Common myeloid progenitor, CD34-positive (primary cell): ENCODE data around the gene RPS10.

ENCODE experiments used
- CTCF ChIA-PET: fragments of 350-600 bp; sonication (Branson Sonifier 250); formaldehyde crosslinking; loops from one replicate; lab custom pipeline; 2021; ENCODE audit warnings: antibody characterized with exemption; lab: Charles Lee
- POLR2A ChIA-PET: fragments of 350-600 bp; sonication (Branson Sonifier 250); formaldehyde crosslinking; loops from one replicate; lab custom pipeline; 2021; ENCODE audit warnings: antibody characterized with exemption; lab: Charles Lee
- DNase-seq, 3 donors: peaks; one replicate each; pipeline versions ENCODE4 v3.0.0 to v3.0.0-alpha.2; 2013
- H3K27ac ChIP-seq, 2 experiments: 1 replicate in 1 of 2; 2 replicates in 1 of 2; pipeline ENCODE4 v1.7.0; 2013; ENCODE audit warnings: inconsistent platforms in 2 of 2, low read length in 2 of 2, mild to moderate bottlenecking in 2 of 2, low read depth in 1 of 2, moderate library complexity in 1 of 2; ENCODE audit not compliant: severe bottlenecking in 2 of 2, insufficient read depth in 1 of 2, poor library complexity in 1 of 2
- H3K27me3 ChIP-seq, 5 experiments: replicated peaks in 2 of 5; 1 replicate in 3 of 5; 2 replicates in 2 of 5; pipeline versions ENCODE4 v1.6.1 to v1.7.0; 2013; ENCODE audit warnings: low read length in 4 of 5, mild to moderate bottlenecking in 2 of 5, moderate library complexity in 2 of 5, inconsistent platforms in 1 of 5; ENCODE audit not compliant: insufficient read depth in 5 of 5, control insufficient read depth in 4 of 5
- H3K36me3 ChIP-seq, 4 experiments: 1 replicate in 2 of 4; 2 replicates in 2 of 4; pipeline versions ENCODE4 v1.6.1 to v1.7.0; 2013; ENCODE audit warnings: low read length in 3 of 4, control low read depth in 1 of 4, mild to moderate bottlenecking in 1 of 4; ENCODE audit not compliant: control insufficient read depth in 4 of 4, insufficient read depth in 4 of 4
- H3K4me1 ChIP-seq, 4 experiments: 1 replicate in 3 of 4; 2 replicates in 1 of 4; pipeline versions ENCODE4 v1.6.1 to v1.7.1; 2013; ENCODE audit warnings: low read length in 3 of 4, mild to moderate bottlenecking in 3 of 4, control low read depth in 1 of 4, inconsistent platforms in 1 of 4, moderate library complexity in 1 of 4; ENCODE audit not compliant: control insufficient read depth in 4 of 4, insufficient read depth in 4 of 4; ENCODE audit errors: control extremely low read depth in 1 of 4
- H3K4me3 ChIP-seq, 7 experiments: 1 replicate in 4 of 7; 2 replicates in 3 of 7; pipeline versions ENCODE4 v1.5.1 to v1.7.0; 2013; ENCODE audit warnings: mild to moderate bottlenecking in 7 of 7, low read length in 6 of 7, moderate library complexity in 6 of 7, inconsistent platforms in 2 of 7, low read depth in 2 of 7, control low read depth in 1 of 7; ENCODE audit not compliant: insufficient read depth in 4 of 7, control insufficient read depth in 1 of 7; ENCODE audit errors: extremely low read depth in 1 of 7
- H3K9me3 ChIP-seq, 5 experiments: 1 replicate in 4 of 5; 2 replicates in 1 of 5; pipeline versions ENCODE4 v1.6.1 to v1.7.1; 2013; ENCODE audit warnings: low read length in 4 of 5, mild to moderate bottlenecking in 2 of 5, inconsistent platforms in 1 of 5, low read depth in 1 of 5, moderate library complexity in 1 of 5; ENCODE audit not compliant: control insufficient read depth in 4 of 5, insufficient read depth in 2 of 5; ENCODE audit errors: control extremely low read depth in 1 of 5
- WGBS: methylation state at CpG from one replicate; pipeline ENCODE4 v1.1.5; 2013; ENCODE audit not compliant: insufficient coverage; 5-methylcytosine and 5-hydroxymethylcytosine counted together

RPS10 gene

DNA sequence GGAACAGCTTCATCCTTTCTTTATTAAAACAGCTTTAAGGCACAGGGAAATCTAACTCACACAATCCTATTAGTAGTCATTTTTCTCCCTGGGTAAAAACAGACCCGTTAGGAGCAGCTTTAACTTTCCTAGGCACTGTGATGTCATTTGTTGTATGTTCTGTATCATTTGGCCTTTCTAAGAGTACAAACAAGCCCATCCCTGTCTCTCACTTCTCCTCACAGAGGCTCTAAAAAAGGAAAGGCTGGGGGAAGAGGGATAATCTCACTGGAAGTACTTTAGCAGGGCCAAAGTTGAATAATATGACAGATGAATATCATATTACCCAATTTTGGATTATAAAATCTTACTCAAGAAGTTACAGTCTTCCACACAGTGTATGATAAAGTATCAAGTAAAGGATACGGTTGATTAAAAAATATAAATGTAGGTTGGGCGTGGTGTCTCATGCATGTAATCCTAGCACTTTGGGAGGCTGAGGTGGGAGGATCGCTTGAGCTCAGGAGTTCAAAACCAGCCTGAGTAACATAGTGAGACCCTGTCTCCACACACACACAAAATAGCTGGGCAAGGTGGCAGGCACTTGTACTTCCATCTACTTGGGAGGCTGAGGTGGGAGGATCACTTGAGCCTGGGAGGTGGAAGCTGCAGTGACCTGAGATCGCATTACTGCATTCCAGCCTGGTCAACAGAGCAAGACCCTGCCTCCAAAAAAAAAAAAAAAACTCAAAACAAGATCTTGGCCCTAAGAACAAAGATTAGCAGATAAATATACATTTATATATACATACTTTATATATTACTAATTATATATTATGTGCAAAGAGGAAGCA is 41.3 kb downstream of the RPS10 start:
- Histone ChIP-seq H3K9me3 (peaks cover 0 to 3% (median 0%) of the 10 kb centered on the region in 5 experiments), H3K27ac (peak overlapping the region in 1 of 2 experiments; percentile 39), H3K4me3 (no peak overlapping the region), H3K36me3 (peaks cover 2 to 12% (median 4%) of the 10 kb centered on the region in 4 experiments), H3K4me1 (peaks cover 0 to 7% (median 1%) of the 10 kb centered on the region in 4 experiments), H3K27me3 (no peaks in the 10 kb centered on the region)
- ChIA-PET POLR2A (no interaction called here), CTCF (interaction anchor here (0.7 to 1.0 kb wide), 2 partner anchors 9 to 11 kb away, joined by 3 read pairs; no protein-coding TSS in a partner anchor)
- no CpG with 5 or more reads among the region's 5 CpGs for WGBS
- DNase-seq, result no peak

DNA sequence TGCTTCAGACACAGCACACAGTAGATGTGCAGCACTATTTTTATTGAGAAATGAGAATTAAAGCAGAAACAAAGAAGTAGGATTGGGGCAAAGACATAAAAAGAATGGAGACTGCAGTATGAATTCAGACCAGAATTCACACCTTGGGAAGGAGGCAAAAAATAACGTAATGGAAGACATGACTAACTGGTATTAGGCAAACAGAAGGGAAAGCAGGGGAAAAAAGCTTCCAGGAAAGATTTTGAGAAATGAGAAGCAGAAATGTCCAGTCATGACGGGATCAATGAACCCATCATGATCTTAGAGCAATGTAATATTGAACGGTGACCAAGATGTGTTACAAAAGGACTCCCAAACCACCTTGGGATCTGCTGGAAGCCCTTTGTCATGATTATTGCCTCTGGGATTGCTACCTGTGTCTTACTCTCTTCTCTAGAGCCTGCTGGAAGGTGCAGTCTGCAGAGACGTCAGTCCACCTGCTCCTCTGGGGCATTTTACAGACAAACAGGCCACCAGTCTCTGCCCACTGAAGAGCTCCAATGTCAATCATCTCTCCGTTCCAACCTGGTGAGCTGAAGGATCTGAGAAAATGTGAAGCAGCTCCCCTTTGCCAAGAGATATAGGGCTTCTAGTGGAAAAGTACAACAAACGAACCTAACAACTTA is 42.1 kb downstream of the RPS10 start:
- Histone ChIP-seq H3K36me3 (peaks cover 2 to 10% (median 4%) of the 10 kb centered on the region in 4 experiments), H3K4me1 (peaks cover 0 to 7% (median 1%) of the 10 kb centered on the region in 4 experiments), H3K27me3 (no peaks in the 10 kb centered on the region), H3K4me3 (no peak overlapping the region), H3K27ac (peak overlapping the region in 1 of 2 experiments; percentile 39), H3K9me3 (no peaks in the 10 kb centered on the region)
- DNase-seq, result no peak
- POLR2A ChIA-PET, result no interaction called here
- CTCF ChIA-PET, result interaction anchor here (0.7 to 1.0 kb wide), 2 partner anchors 10 to 12 kb away, joined by 3 read pairs; no protein-coding TSS in a partner anchor
- 89% methylated on average over 4 of the region's 6 CpGs for WGBS

- no peak for DNase-seq
- no peak overlapping the region for H3K4me3 ChIP-seq
- H3K9me3 ChIP-seq, result no peaks in the 10 kb centered on the region
- H3K4me1 ChIP-seq, result peaks cover 0 to 7% (median 1%) of the 10 kb centered on the region in 4 experiments
- ChIA-PET POLR2A (no interaction called here), CTCF (interaction anchor here (1.0 to 1.2 kb wide), 3 partner anchors 7 to 139 kb away, joined by 3 read pairs; no protein-coding TSS in a partner anchor)
- H3K27ac ChIP-seq, result peak overlapping the region in 1 of 2 experiments; percentile 9
- peaks cover 2 to 14% (median 4%) of the 10 kb centered on the region in 4 experiments for H3K36me3 ChIP-seq
- no CpG with 5 or more reads among the region's 3 CpGs for WGBS
- H3K27me3 ChIP-seq, result no peaks in the 10 kb centered on the region
These were observed 42.7 kb downstream of the RPS10 start for GRCh38 chr6:34383161-34383631.

DNA sequence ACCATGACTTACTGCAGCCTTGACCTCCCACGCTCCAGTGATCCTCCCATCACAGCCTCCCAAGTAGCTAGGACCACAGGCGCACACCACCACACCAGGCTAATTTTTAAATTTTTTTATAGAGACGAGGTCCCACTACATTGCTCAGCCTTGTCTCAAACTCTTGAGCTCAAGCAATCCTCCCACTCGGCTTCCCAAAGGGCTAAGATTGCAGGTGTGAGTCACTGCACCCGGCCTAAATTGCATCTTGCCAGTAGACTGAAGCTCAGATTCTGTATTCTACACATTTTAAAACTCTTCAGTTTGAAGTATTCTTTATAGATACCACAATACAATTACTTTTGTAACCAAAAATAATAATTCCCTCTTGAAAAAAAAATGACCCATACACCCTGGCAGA is 44.8 kb downstream of the RPS10 start:
- ChIA-PET CTCF (interaction anchor here (1.3 to 1.4 kb wide), 2 partner anchors 19 to 34 kb away, joined by 3 to 7 read pairs; no protein-coding TSS in a partner anchor), POLR2A (interaction anchor here (1.0 kb wide), 1 partner anchor 10 kb away, joined by 3 read pairs; no protein-coding TSS in a partner anchor)
- Histone ChIP-seq H3K4me3 (no peak overlapping the region), H3K36me3 (peaks cover 2 to 14% (median 4%) of the 10 kb centered on the region in 4 experiments), H3K9me3 (no peaks in the 10 kb centered on the region), H3K27ac (no peak overlapping the region), H3K27me3 (no peaks in the 10 kb centered on the region), H3K4me1 (peaks cover 0 to 3% (median 1%) of the 10 kb centered on the region in 4 experiments)
- no peak for DNase-seq
- WGBS, result 100% methylated on average over 3 of the region's 5 CpGs

DNA sequence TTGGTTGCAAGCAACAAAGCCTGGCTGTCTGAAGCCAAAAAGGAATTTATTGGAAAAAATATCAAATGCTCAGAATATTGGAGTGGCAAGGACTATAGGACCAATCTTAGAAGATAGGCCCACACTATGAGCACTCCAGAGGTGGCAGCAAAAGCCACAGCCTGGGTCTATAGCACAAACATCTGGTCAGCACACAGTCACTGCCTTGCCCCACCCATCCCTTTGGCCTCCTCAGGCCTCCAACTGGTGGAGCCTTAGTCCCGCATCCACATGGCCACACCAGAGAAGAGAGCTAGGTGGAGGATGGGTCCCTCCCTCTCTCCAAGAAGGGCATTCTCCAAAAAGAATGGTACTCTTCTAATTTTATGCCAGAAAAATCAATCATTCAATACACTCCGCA is 47.4 kb downstream of the RPS10 start:
- no peaks in the 10 kb centered on the region for H3K27me3 ChIP-seq
- WGBS, result 100% methylated on average over 1 of the region's 2 CpGs
- H3K27ac ChIP-seq, result no peak overlapping the region
- ChIA-PET CTCF (interaction anchor here (0.7 to 1.1 kb wide), 3 partner anchors 11 to 70 kb away, joined by 3 to 5 read pairs (median 4); no protein-coding TSS in a partner anchor), POLR2A (interaction anchor here (1.1 kb wide), 1 partner anchor 8 kb away, joined by 4 read pairs; no protein-coding TSS in a partner anchor)
- peaks cover 0 to 14% (median 12%) of the 10 kb centered on the region in 4 experiments for H3K4me1 ChIP-seq
- no peaks in the 10 kb centered on the region for H3K9me3 ChIP-seq
- peaks cover 0 to 8% (median 0%) of the 10 kb centered on the region in 4 experiments for H3K36me3 ChIP-seq
- no peak for DNase-seq
- H3K4me3 ChIP-seq, result no peak overlapping the region

DNA sequence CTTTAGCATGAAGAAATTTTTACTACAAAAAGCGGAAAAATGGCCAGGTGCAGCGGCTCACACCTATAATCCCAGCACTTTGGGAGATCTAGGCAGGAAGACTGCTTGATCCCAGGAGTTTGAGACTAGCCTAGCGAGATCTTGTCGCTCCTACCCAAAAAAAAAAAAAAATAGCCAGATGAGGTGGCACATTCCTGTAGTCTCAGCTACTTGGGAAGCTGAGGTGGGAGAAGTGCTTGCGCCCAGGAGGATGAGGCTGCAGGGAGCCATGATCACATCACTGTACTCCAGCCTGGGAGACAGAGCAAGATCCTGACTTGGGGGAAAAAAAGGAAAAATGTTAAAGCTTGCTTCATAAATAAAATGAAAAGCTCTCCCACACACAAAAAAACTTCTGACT is 47.9 kb downstream of the RPS10 start:
- no peak for DNase-seq
- Histone ChIP-seq H3K27ac (no peak overlapping the region), H3K9me3 (no peaks in the 10 kb centered on the region), H3K27me3 (no peaks in the 10 kb centered on the region), H3K36me3 (peaks cover 0 to 6% (median 0%) of the 10 kb centered on the region in 4 experiments), H3K4me1 (peaks cover 0 to 17% (median 13%) of the 10 kb centered on the region in 4 experiments), H3K4me3 (no peak overlapping the region)
- WGBS, result 95% methylated on average over 4 of the region's 5 CpGs
- ChIA-PET CTCF (interaction anchor here (0.7 to 1.1 kb wide), 3 partner anchors 11 to 69 kb away, joined by 3 to 5 read pairs (median 4); no protein-coding TSS in a partner anchor), POLR2A (interaction anchor here (1.1 kb wide), 1 partner anchor 8 kb away, joined by 4 read pairs; no protein-coding TSS in a partner anchor)
